ENCODE data around the gene C1GALT1. TPM values are rescaled to one million over a fixed set of nuclear protein-coding genes. Genes with fewer than 3 reads are reported as not detected.
"Not testable (repeated sequence)": the region's sequence is repeated elsewhere in the genome, so short reads cannot be mapped to it uniquely, and the experiment has no call there.

The C1GALT1 gene
- total and polyA plus RNA-seq, 9 donors: 3.2 to 25.8 (median 12.6) TPM

- no peak for DNase-seq
- H3K27ac ChIP-seq: no peak overlapping the region
- H3K4me1 ChIP-seq (ENCODE audit: insufficient read depth): no peaks in the 10 kb centered on the region
- WGBS, 3 donors: 88 to 91% (median 88%) methylated on average over 3 of the region's 3 CpGs
- no peak overlapping the region for H3K4me3 ChIP-seq
- no peaks in the 10 kb centered on the region for H3K36me3 ChIP-seq
- no peaks in the 10 kb centered on the region for H3K9me3 ChIP-seq
- intact Hi-C loops (cut with DNase I): no loop called here
- H3K27me3 ChIP-seq: no peaks in the 10 kb centered on the region
- no peak for TF ChIP-seq POLR2A (IDR thresholded peaks at IDR 0.05)
Measured at GRCh38 chr7:7242899-7243298, 60.6 kb downstream of the C1GALT1 start.

GRCh38 chr7:7245233-7245632 lies 62.9 kb downstream of the C1GALT1 start:
- H3K4me1 ChIP-seq (ENCODE audit: insufficient read depth); intact Hi-C loops (cut with DNase I); H3K9me3 ChIP-seq; H3K27me3 ChIP-seq; H3K4me3 ChIP-seq; H3K36me3 ChIP-seq; DNase-seq; H3K27ac ChIP-seq: not testable (repeated sequence)
- 93 to 96% (median 94%) methylated on average over 13 of the region's 13 CpGs for WGBS, 3 donors

- intact Hi-C loops (cut with DNase I): no loop called here
- TF ChIP-seq EP300 (IDR thresholded peaks at IDR 0.05) (no peak), POLR2A (IDR thresholded peaks at IDR 0.05) (no peak), CTCF (IDR thresholded peaks at IDR 0.05) (no peak)
- H3K27me3 ChIP-seq: no peaks in the 10 kb centered on the region
- 96 to 98% (median 98%) methylated on average over 3 of the region's 3 CpGs for WGBS, 3 donors
- no peak overlapping the region for H3K4me3 ChIP-seq
- no peak overlapping the region for H3K27ac ChIP-seq
- no peaks in the 10 kb centered on the region for H3K4me1 ChIP-seq (ENCODE audit: insufficient read depth)
- no peaks in the 10 kb centered on the region for H3K36me3 ChIP-seq
- no peak for DNase-seq
- H3K9me3 ChIP-seq: no peaks in the 10 kb centered on the region
Measured at GRCh38 chr7:7246223-7246622, 63.9 kb downstream of the C1GALT1 start.

- 72 to 79% (median 79%) methylated on average over 1 of the region's 1 CpG for WGBS, 3 donors
- DNase-seq: no peak
- no peaks in the 10 kb centered on the region for H3K27me3 ChIP-seq
- H3K27ac ChIP-seq: no peak overlapping the region
- no peak overlapping the region for H3K4me3 ChIP-seq
- no peak for TF ChIP-seq EP300 (IDR thresholded peaks at IDR 0.05)
- TF ChIP-seq CTCF (IDR thresholded peaks at IDR 0.05): no peak
- TF ChIP-seq POLR2A (IDR thresholded peaks at IDR 0.05): no peak
- intact Hi-C loops (cut with DNase I): no loop called here
- H3K4me1 ChIP-seq (ENCODE audit: insufficient read depth): no peaks in the 10 kb centered on the region
- no peaks in the 10 kb centered on the region for H3K36me3 ChIP-seq
- H3K9me3 ChIP-seq: no peaks in the 10 kb centered on the region
Measured at GRCh38 chr7:7247658-7248057, 65.3 kb downstream of the C1GALT1 start.

- DNase-seq: no peak
- H3K4me3 ChIP-seq: no peak overlapping the region
- no peaks in the 10 kb centered on the region for H3K36me3 ChIP-seq
- H3K4me1 ChIP-seq (ENCODE audit: insufficient read depth): no peaks in the 10 kb centered on the region
- WGBS, 3 donors: 83 to 89% (median 87%) methylated on average over 2 of the region's 2 CpGs
- intact Hi-C loops (cut with DNase I): no loop called here
- H3K9me3 ChIP-seq: no peaks in the 10 kb centered on the region
- no peak overlapping the region for H3K27ac ChIP-seq
- TF ChIP-seq CTCF (IDR thresholded peaks at IDR 0.05) (no peak), EP300 (IDR thresholded peaks at IDR 0.05) (no peak)
- no peaks in the 10 kb centered on the region for H3K27me3 ChIP-seq
Measured at GRCh38 chr7:7249814-7250213, 67.5 kb downstream of the C1GALT1 start.

GRCh38 chr7:7251742-7252141 lies 69.4 kb downstream of the C1GALT1 start:
- H3K4me3 ChIP-seq: no peak overlapping the region
- WGBS, 3 donors: 83 to 88% (median 88%) methylated on average over 2 of the region's 2 CpGs
- intact Hi-C loops (cut with DNase I): no loop called here

More at GRCh38 chr7:7251742-7252141, 69.4 kb downstream of the C1GALT1 start:
- H3K36me3 ChIP-seq: no peaks in the 10 kb centered on the region
- no peak for TF ChIP-seq EP300 (IDR thresholded peaks at IDR 0.05)
- no peaks in the 10 kb centered on the region for H3K27me3 ChIP-seq
- no peaks in the 10 kb centered on the region for H3K4me1 ChIP-seq (ENCODE audit: insufficient read depth)
- no peak overlapping the region for H3K27ac ChIP-seq
- no peak for DNase-seq
- H3K9me3 ChIP-seq: no peaks in the 10 kb centered on the region
